Esophagus squamous epithelium (tissue), 5 donors: ENCODE measurements around the gene MKNK1. TPM values are rescaled to one million over a fixed set of nuclear protein-coding genes. Genes with fewer than 3 reads are reported as not detected.

Experiments
- DNase-seq: peaks from one replicate; lab custom pipeline; 2025; lab: John Stamatoyannopoulos, UW
- H3K27ac ChIP-seq, 4 donors: fragments of 200-600 bp; sonication (generic); one replicate each; pipeline ENCODE4 v1.5.1; 2016 to 2019; ENCODE audit warnings: mild to moderate bottlenecking in 1 of 4
- H3K27me3 ChIP-seq, 4 donors: fragments of 200-600 bp; sonication (generic); 1 replicate in 3 of 4; 2 replicates in 1 of 4; pipeline versions ENCODE4 v1.5.1 to v1.6.0; 2017 to 2021; ENCODE audit warnings: antibody characterized with exemption in 1 of 4
- H3K36me3 ChIP-seq, 3 donors: fragments of 200-600 bp; sonication (generic); one replicate each; pipeline ENCODE4 v1.5.1; 2016 to 2019
- H3K4me1 ChIP-seq, 3 donors: fragments of 200-600 bp; sonication (generic); one replicate each; pipeline ENCODE4 v1.5.1; 2017 to 2019
- H3K4me3 ChIP-seq, 4 donors: fragments of 200-600 bp; sonication (generic); 1 replicate in 3 of 4; 2 replicates in 1 of 4; pipeline ENCODE4 v1.5.1; 2016 to 2019; ENCODE audit warnings: mild to moderate bottlenecking in 2 of 4, moderate library complexity in 1 of 4
- H3K9me3 ChIP-seq, 3 donors: fragments of 200-600 bp; sonication (generic); one replicate each; pipeline ENCODE4 v1.5.1; 2016 to 2019
- CTCF ChIP-seq, 6 experiments: fragments of 450-650 bp in 4 of 6; fragments of 200-600 bp in 2 of 6; sonication (generic) in 2 of 6; IDR thresholded peaks; one replicate each; pipeline ENCODE4 v1.5.1; 2016 to 2019; ENCODE audit warnings: antibody characterized with exemption in 6 of 6, mild to moderate bottlenecking in 4 of 6, moderate library complexity in 4 of 6
- POLR2A ChIP-seq, 4 donors: fragments of 450-650 bp; IDR thresholded peaks; one replicate each; pipeline ENCODE4 v1.6.1; 2017; ENCODE audit warnings: antibody characterized with exemption in 4 of 4, mild to moderate bottlenecking in 4 of 4, moderate library complexity in 3 of 4
- WGBS, 2 donors: methylation state at CpG; one replicate each; pipeline ENCODE4 v1.1.5; 2018; 5-methylcytosine and 5-hydroxymethylcytosine counted together
- intact Hi-C: fragments of 100-400 bp; cut with DNase I; formaldehyde crosslinking; loops from one replicate; pipeline ENCODE4 v1.15.0; 2022
- total RNA-seq, 4 donors: library from RNA; depleted of rRNA; stranded (reverse); fragments of >200 nt; gene quantifications; one replicate each; pipeline ENCODE4 v1.1.0, GENCODE V29; 2016
- donor health status: DM: yes; HTN: yes; CAD: no.

MKNK1 gene
- total RNA-seq, 4 donors from 2014 or later = 18.2 to 33.7 (median 33.6) TPM

GRCh38 chr1:46616277-46617107 lies 12.4 kb upstream of the MKNK1 start, which contains the start of gene MOB3C:
MOB3C (minus strand) TSS chr1:46616811; CDS start chr1:46613321, 3,490 bp downstream.
- peak; percentile 17 for DNase-seq
- intact Hi-C loops = no loop called here
- H3K9me3 ChIP-seq = no peaks in the 10 kb centered on the region
- H3K27ac ChIP-seq = peak within 1 kb of the TSS; percentile 91 to 98 (median 96)
- peak within 1 kb of the TSS; percentile 66 to 90 (median 86) for H3K4me3 ChIP-seq
- H3K27me3 ChIP-seq = no peaks in the 10 kb centered on the region
- WGBS, 2 donors = 0% methylated on average over 2 of the region's 62 CpGs
- peaks cover 0 to 13% (median 0%) of the 10 kb centered on the region in 3 donors for H3K36me3 ChIP-seq
- TF ChIP-seq CTCF (IDR thresholded peaks at IDR 0.05) (no peak), POLR2A (IDR thresholded peaks at IDR 0.05) (peak in 2 of 4 donors; percentile 67 to 78)
- peaks cover 46 to 56% (median 49%) of the 10 kb centered on the region in 3 donors for H3K4me1 ChIP-seq

- H3K4me1 ChIP-seq = peaks cover 54 to 64% (median 56%) of the 10 kb centered on the region in 3 donors
- WGBS, 2 donors = 27 to 43% methylated on average over 2 to 3 of the region's 3 CpGs
Observed at GRCh38 chr1:46615735-46616134, 11.7 kb upstream of the MKNK1 start.

GRCh38 chr1:46615088-46615487 lies 11.0 kb upstream of the MKNK1 start:
- intact Hi-C loops = no loop called here
- Histone ChIP-seq H3K27me3 (no peaks in the 10 kb centered on the region), H3K36me3 (peaks cover 0 to 24% (median 0%) of the 10 kb centered on the region in 3 donors), H3K27ac (peak overlapping the region; percentile 83 to 98 (median 94)), H3K4me1 (peaks cover 55 to 70% (median 63%) of the 10 kb centered on the region in 3 donors), H3K9me3 (no peaks in the 10 kb centered on the region), H3K4me3 (peak overlapping the region in 3 of 4 donors; percentile 84 to 90 (median 88))
- TF ChIP-seq CTCF (IDR thresholded peaks at IDR 0.05) (no peak), POLR2A (IDR thresholded peaks at IDR 0.05) (no peak)
- 62 to 89% methylated on average over 2 of the region's 2 CpGs for WGBS, 2 donors
- DNase-seq = no peak

More at GRCh38 chr1:46615735-46616134, 11.7 kb upstream of the MKNK1 start:
- Histone ChIP-seq H3K9me3 (no peaks in the 10 kb centered on the region), H3K27me3 (no peaks in the 10 kb centered on the region), H3K27ac (peak overlapping the region; percentile 91 to 98 (median 96)), H3K36me3 (peaks cover 0 to 17% (median 0%) of the 10 kb centered on the region in 3 donors), H3K4me3 (peak overlapping the region; percentile 66 to 90 (median 86))
- DNase-seq = no peak
- TF ChIP-seq POLR2A (IDR thresholded peaks at IDR 0.05) (no peak), CTCF (IDR thresholded peaks at IDR 0.05) (no peak)
- intact Hi-C loops = no loop called here

GRCh38 chr1:46614604-46614984 lies 10.5 kb upstream of the MKNK1 start:
- 75% methylated on average over 1 of the region's 2 CpGs; no CpG with 5 or more reads in 1 of the 2 donors for WGBS, 2 donors
- no peak for DNase-seq
- no peaks in the 10 kb centered on the region for H3K9me3 ChIP-seq
- H3K4me1 ChIP-seq = peaks cover 55 to 74% (median 64%) of the 10 kb centered on the region in 3 donors
- peak overlapping the region; percentile 83 to 98 (median 92) for H3K27ac ChIP-seq
- H3K36me3 ChIP-seq = peaks cover 0 to 29% (median under 1%) of the 10 kb centered on the region in 3 donors
- intact Hi-C loops = no loop called here
- TF ChIP-seq POLR2A (IDR thresholded peaks at IDR 0.05) = no peak
- no peak for TF ChIP-seq CTCF (IDR thresholded peaks at IDR 0.05)
- no peaks in the 10 kb centered on the region for H3K27me3 ChIP-seq
- peak overlapping the region in 2 of 4 donors; percentile 88 to 90 for H3K4me3 ChIP-seq
